MG63 (cell line): ENCODE results near the gene FXYD2. TPM values are rescaled to one million over a fixed set of nuclear protein-coding genes. Genes with fewer than 3 reads are reported as not detected.
A peak's percentile ranks its signal among the peaks of the same experiment; 100 is the strongest.
"Not testable (repeated sequence)": the region's sequence is repeated elsewhere in the genome, so short reads cannot be mapped to it uniquely, and the experiment has no call there.

Experiments used
- DNase-seq: peaks from one replicate; pipeline ENCODE4 v3.0.0-alpha.2; 2020
- H3K27me3 ChIP-seq: fragments of 250-450 bp; sonication (Bioruptor Pico); 2 replicates; pipeline ENCODE4 v1.5.1; 2020; ENCODE audit warnings: mild to moderate bottlenecking, moderate library complexity
- H3K36me3 ChIP-seq: fragments of 250-450 bp; sonication (Bioruptor Pico); 2 replicates; pipeline ENCODE4 v1.5.1; 2020; ENCODE audit warnings: mild to moderate bottlenecking, moderate library complexity
- H3K4me3 ChIP-seq: fragments of 250-450 bp; sonication (Bioruptor Pico); 2 replicates; pipeline ENCODE4 v1.5.1; 2020; ENCODE audit warnings: mild to moderate bottlenecking, moderate library complexity
- H3K9me3 ChIP-seq: fragments of 250-450 bp; sonication (Bioruptor Pico); 2 replicates; pipeline ENCODE4 v1.5.1; 2020; ENCODE audit warnings: mild to moderate bottlenecking, moderate library complexity
- total RNA-seq: library from RNA; depleted of rRNA; stranded (reverse); fragments of >200 nt; shearing (Covaris generic); gene quantifications from 2 replicates; pipeline ENCODE4 v1.2.3, GENCODE V29; 2014; ENCODE audit warnings: low replicate concordance

FXYD2 gene
- total RNA-seq, 1 experiment from 2014 or later = not detected

GRCh38 chr11:117818041-117818873, 6.3 kb downstream of the FXYD2 start:
- Histone ChIP-seq H3K36me3 (no peaks in the 10 kb centered on the region), H3K4me3 (no peak overlapping the region), H3K27me3 (no peaks in the 10 kb centered on the region), H3K9me3 (no peaks in the 10 kb centered on the region)
- no peak for DNase-seq

DNA sequence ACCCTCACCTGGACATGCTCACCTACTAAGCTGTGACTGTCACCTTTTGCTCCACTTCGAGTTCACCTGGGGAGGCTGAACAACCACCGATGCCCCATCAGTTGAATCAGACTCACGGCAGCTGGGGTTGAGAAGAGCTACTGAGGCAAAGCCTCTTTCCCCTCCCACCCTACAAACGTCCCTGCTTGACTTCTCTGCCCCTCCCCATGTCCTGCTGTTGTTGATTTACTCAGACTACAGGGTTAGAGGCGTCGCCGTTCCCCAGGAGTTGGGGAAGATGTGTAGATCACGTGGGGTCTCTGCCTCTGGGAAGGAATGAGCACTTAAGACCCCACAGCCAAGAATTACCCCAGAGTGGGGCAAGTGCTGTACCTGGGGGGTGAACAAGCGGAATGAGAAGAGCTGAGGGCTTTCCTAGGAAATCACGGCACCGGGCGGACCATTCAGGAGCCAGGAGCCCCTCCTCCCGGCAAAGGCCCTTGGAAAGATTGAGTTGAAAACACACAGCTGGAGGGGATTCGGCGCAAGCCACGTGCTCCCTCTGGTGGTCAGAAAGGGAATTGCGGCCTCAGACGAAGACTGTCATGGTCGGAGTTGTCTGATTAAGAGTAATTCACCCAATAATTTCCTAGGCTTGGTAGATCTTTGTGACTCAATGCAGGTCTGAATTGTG, 7.0 kb downstream of the FXYD2 start:
- H3K36me3 ChIP-seq = no peaks in the 10 kb centered on the region
- no peaks in the 10 kb centered on the region for H3K9me3 ChIP-seq
- H3K27me3 ChIP-seq = no peaks in the 10 kb centered on the region
- DNase-seq = peak; percentile 68
- H3K4me3 ChIP-seq = no peak overlapping the region

GRCh38 chr11:117816846-117817367, 7.6 kb downstream of the FXYD2 start:
- Histone ChIP-seq H3K36me3 (no peaks in the 10 kb centered on the region), H3K4me3 (no peak overlapping the region), H3K27me3 (no peaks in the 10 kb centered on the region), H3K9me3 (no peaks in the 10 kb centered on the region)
- no peak for DNase-seq

GRCh38 chr11:117816151-117816741, 8.3 kb downstream of the FXYD2 start:
- H3K27me3 ChIP-seq = no peaks in the 10 kb centered on the region
- H3K9me3 ChIP-seq = no peaks in the 10 kb centered on the region
- no peaks in the 10 kb centered on the region for H3K36me3 ChIP-seq
- no peak overlapping the region for H3K4me3 ChIP-seq
- peak; percentile 68 for DNase-seq

- Histone ChIP-seq H3K36me3 (no peaks in the 10 kb centered on the region), H3K27me3 (0 out of 2 replicates have a peak, but pooled peaks cover under 1% of the 10 kb centered on the region), H3K9me3 (no peaks in the 10 kb centered on the region), H3K4me3 (no peak overlapping the region)
- DNase-seq = no peak
Measured at GRCh38 chr11:117815262-117815803, 9.2 kb downstream of the FXYD2 start.

DNA sequence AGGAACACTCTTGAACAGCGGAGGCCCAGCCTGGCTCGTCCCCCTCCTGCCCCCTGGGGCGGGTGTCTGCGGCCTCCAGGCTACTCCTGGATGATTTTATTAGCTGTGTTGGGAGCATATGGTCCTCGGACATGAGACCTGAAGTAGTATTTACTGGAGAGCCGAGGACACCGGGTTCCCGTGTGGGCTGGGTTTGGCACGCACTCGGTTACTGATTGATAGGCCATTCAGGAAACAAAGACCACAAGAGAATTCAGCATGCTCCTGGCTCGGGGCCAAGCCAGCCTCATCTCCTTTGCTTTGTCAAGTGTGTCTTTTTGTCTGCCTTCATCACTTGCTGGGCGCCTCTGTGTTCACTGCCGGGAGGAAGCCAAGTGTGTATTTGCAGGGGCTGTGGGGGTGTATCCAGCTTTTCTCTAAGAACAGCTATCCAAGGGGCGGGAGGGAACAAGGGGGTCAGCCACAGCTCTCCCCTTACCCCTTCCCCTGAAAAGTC, 9.7 kb downstream of the FXYD2 start:
- 0 out of 2 replicates have a peak, but pooled peaks cover 4% of the 10 kb centered on the region for H3K27me3 ChIP-seq

GRCh38 chr11:117814204-117814765, 10.3 kb downstream of the FXYD2 start:
- no peaks in the 10 kb centered on the region for H3K9me3 ChIP-seq
- DNase-seq = no peak
- no peaks in the 10 kb centered on the region for H3K36me3 ChIP-seq
- H3K27me3 ChIP-seq = 0 out of 2 replicates have a peak, but pooled peaks cover 6% of the 10 kb centered on the region
- no peak overlapping the region for H3K4me3 ChIP-seq

More for the DNA sequence above, 9.7 kb downstream of the FXYD2 start:
- no peaks in the 10 kb centered on the region for H3K9me3 ChIP-seq
- H3K36me3 ChIP-seq = no peaks in the 10 kb centered on the region
- DNase-seq = no peak
- H3K4me3 ChIP-seq = no peak overlapping the region

GRCh38 chr11:117810056-117810451, 14.5 kb downstream of the FXYD2 start:
- not testable (repeated sequence) for H3K9me3 ChIP-seq, DNase-seq, H3K4me3 ChIP-seq, H3K36me3 ChIP-seq, H3K27me3 ChIP-seq

GRCh38 chr11:117809236-117810055, 15.1 kb downstream of the FXYD2 start:
- DNase-seq = peak; percentile 63
- Histone ChIP-seq H3K9me3 (no peaks in the 10 kb centered on the region), H3K36me3 (no peaks in the 10 kb centered on the region), H3K27me3 (0 out of 2 replicates have a peak, but pooled peaks cover 6% of the 10 kb centered on the region), H3K4me3 (no peak overlapping the region)

DNA sequence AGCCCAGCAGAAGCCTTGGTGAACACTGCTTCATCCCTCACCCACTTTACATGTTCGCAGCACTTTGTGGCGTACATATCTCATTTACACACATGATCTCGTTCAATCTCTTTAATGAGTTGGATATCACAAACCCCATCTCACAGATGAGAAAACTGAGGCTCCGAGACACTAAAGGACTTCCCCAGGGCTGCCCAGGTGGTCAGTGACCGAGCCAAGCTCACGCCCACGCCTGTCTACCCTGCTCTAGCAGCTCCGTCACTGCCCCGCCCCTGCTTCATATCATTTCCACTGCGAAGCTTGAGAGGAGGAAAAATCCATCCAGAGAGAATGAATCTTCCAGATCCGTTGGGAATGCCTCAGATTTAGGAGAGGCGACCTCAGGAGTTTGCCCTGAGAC, 15.8 kb downstream of the FXYD2 start:
- DNase-seq = no peak
- no peaks in the 10 kb centered on the region for H3K9me3 ChIP-seq
- H3K4me3 ChIP-seq = no peak overlapping the region
- 0 out of 2 replicates have a peak, but pooled peaks cover 6% of the 10 kb centered on the region for H3K27me3 ChIP-seq
- no peaks in the 10 kb centered on the region for H3K36me3 ChIP-seq

- no peak overlapping the region for H3K4me3 ChIP-seq
- H3K27me3 ChIP-seq = 0 out of 2 replicates have a peak, but pooled peaks cover 6% of the 10 kb centered on the region
- H3K36me3 ChIP-seq = no peaks in the 10 kb centered on the region
- peak; percentile 35 for DNase-seq
- H3K9me3 ChIP-seq = no peaks in the 10 kb centered on the region
Measured at GRCh38 chr11:117807482-117808327, 16.8 kb downstream of the FXYD2 start.

GRCh38 chr11:117806846-117807245, 17.7 kb downstream of the FXYD2 start:
- H3K9me3 ChIP-seq = no peaks in the 10 kb centered on the region
- no peaks in the 10 kb centered on the region for H3K36me3 ChIP-seq
- H3K27me3 ChIP-seq = 0 out of 2 replicates have a peak, but pooled peaks cover 6% of the 10 kb centered on the region
- no peak overlapping the region for H3K4me3 ChIP-seq
- DNase-seq = no peak

DNA sequence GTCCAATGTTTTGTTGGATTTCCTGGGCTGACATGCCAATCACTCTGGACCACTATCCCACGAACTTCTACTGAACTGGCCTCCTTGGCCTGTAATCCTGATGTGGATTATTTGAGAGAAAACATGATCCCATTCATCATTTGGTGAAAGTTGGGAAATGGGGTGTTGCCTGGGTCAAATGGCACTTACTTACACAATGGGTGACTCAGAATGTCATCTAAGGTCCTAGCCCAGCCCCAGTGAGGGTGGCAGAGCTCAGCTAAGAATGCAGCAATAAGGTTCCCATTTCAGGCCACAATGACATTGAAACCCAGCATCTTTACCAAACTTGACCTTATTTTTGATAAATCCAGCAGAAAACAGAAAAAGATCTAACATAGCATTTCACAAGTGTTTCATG, 19.5 kb downstream of the FXYD2 start:
- DNase-seq = no peak
- no peaks in the 10 kb centered on the region for H3K9me3 ChIP-seq
- H3K36me3 ChIP-seq = no peaks in the 10 kb centered on the region
- H3K4me3 ChIP-seq = no peak overlapping the region
- peaks cover 12% of the 10 kb centered on the region for H3K27me3 ChIP-seq

- H3K9me3 ChIP-seq = no peaks in the 10 kb centered on the region
- no peaks in the 10 kb centered on the region for H3K36me3 ChIP-seq
- no peak overlapping the region for H3K4me3 ChIP-seq
- peaks cover 10% of the 10 kb centered on the region for H3K27me3 ChIP-seq
- DNase-seq = no peak
Measured at GRCh38 chr11:117803896-117804295, 20.6 kb downstream of the FXYD2 start.

- H3K9me3 ChIP-seq = no peaks in the 10 kb centered on the region
- no peak overlapping the region for H3K4me3 ChIP-seq
- H3K36me3 ChIP-seq = no peaks in the 10 kb centered on the region
- DNase-seq = no peak
- peaks cover 26% of the 10 kb centered on the region for H3K27me3 ChIP-seq
Measured at GRCh38 chr11:117799634-117800033, 24.9 kb downstream of the FXYD2 start.
